DMS153 treated with DMSO at 0.1 percent for 48 hours (cell line): ENCODE results near the gene FICD.

Source experiments
- DNase-seq: peaks from one replicate; lab custom pipeline; 2025; ENCODE audit not compliant: unreplicated experiment; lab: John Stamatoyannopoulos, UW

FICD gene

DNA sequence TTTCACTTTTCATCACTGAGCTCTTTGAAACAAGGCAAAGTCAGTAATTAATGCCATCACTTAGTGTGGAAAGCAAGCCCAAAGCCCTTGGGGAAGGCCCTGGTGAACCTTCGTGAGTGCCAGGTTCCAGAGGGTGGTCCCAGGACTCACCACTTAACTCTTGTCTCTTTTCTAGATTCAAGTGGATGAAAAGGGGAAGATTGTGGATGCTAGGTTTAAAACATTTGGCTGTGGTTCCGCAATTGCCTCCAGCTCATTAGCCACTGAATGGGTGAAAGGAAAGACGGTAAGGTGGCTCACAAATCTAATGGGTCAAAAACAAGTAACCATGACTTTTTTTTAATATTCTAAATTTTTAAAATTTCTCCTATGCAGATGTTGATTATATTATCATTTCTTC lies 50.1 kb downstream of the FICD start:
- no peak for DNase-seq

- DNase-seq, result peak; percentile 95
Measured at GRCh38 chr12:108565976-108566375, 50.9 kb downstream of the FICD start.

GRCh38 chr12:108566452-108566851 lies 51.4 kb downstream of the FICD start:
- DNase-seq, result no peak

- DNase-seq, result no peak
Measured at GRCh38 chr12:108567406-108568337, 52.6 kb downstream of the FICD start.

- peak; percentile 25 for DNase-seq
Measured at GRCh38 chr12:108568338-108569154, 53.5 kb downstream of the FICD start.
